RWPE2 (cell line): ENCODE results near the gene GALNT7.
"Not testable (repeated sequence)": the region's sequence is repeated elsewhere in the genome, so short reads cannot be mapped to it uniquely, and the experiment has no call there.

Source experiments
- ATAC-seq: fragments of 200-7000 bp; cut with Tn5 transposase; 3 replicates; pipeline ENCODE4 v1.9.1; 2021; ENCODE audit warnings: low read depth
- DNase-seq: peaks from one replicate; pipeline ENCODE4 v3.0.0-alpha.2; 2020; ENCODE audit warnings: low spot score
- H3K27ac ChIP-seq: fragments of 450-650 bp; 2 replicates; pipeline ENCODE4 v1.5.1; 2017; ENCODE audit warnings: mild to moderate bottlenecking; ENCODE audit not compliant: poor library complexity, severe bottlenecking
- H3K27me3 ChIP-seq: fragments of 250-450 bp; sonication (Bioruptor Pico); 2 replicates; pipeline ENCODE4 v1.5.1; 2021; ENCODE audit warnings: mild to moderate bottlenecking, moderate library complexity; ENCODE audit not compliant: insufficient read depth, poor library complexity, severe bottlenecking
- H3K36me3 ChIP-seq: fragments of 250-450 bp; sonication (Bioruptor Pico); 2 replicates; pipeline ENCODE4 v1.5.1; 2020; ENCODE audit warnings: low read depth, mild to moderate bottlenecking, moderate library complexity
- H3K4me1 ChIP-seq: fragments of 250-450 bp; sonication (Bioruptor Pico); 2 replicates; pipeline ENCODE4 v1.5.1; 2021; ENCODE audit warnings: mild to moderate bottlenecking, moderate library complexity; ENCODE audit not compliant: insufficient read depth, poor library complexity, severe bottlenecking
- H3K4me3 ChIP-seq: fragments of 250-450 bp; sonication (Bioruptor Pico); 2 replicates; pipeline ENCODE4 v1.5.1; 2021; ENCODE audit warnings: mild to moderate bottlenecking, moderate library complexity; ENCODE audit not compliant: severe bottlenecking
- H3K9me3 ChIP-seq: fragments of 250-450 bp; sonication (Bioruptor Pico); 2 replicates; pipeline ENCODE4 v1.5.1; 2021; ENCODE audit warnings: mild to moderate bottlenecking, moderate library complexity; ENCODE audit not compliant: severe bottlenecking
- CTCF ChIP-seq: fragments of 450-650 bp; IDR thresholded peaks from one replicate; pipeline ENCODE4 v1.5.1; 2017; ENCODE audit warnings: mild to moderate bottlenecking, moderate library complexity; ENCODE audit not compliant: poor library complexity, severe bottlenecking

The GALNT7 gene

GRCh38 chr4:173181848-173182247, 13.2 kb downstream of the GALNT7 start:
- H3K27ac ChIP-seq, result peak overlapping the region; percentile 78
- peaks cover 2% of the 10 kb centered on the region for H3K9me3 ChIP-seq
- H3K27me3 ChIP-seq, result no peaks in the 10 kb centered on the region
- no peak for DNase-seq
- H3K36me3 ChIP-seq, result no peaks in the 10 kb centered on the region
- ATAC-seq, result peak; percentile 92
- H3K4me3 ChIP-seq, result no peak overlapping the region
- TF ChIP-seq CTCF, result no peak
- H3K4me1 ChIP-seq, result peaks cover 43% of the 10 kb centered on the region

- Histone ChIP-seq H3K4me1 (peaks cover 45% of the 10 kb centered on the region), H3K36me3 (no peaks in the 10 kb centered on the region), H3K27ac (peak overlapping the region; percentile 78), H3K27me3 (no peaks in the 10 kb centered on the region), H3K9me3 (peaks cover 2% of the 10 kb centered on the region), H3K4me3 (no peak overlapping the region)
- peak; percentile 81 for ATAC-seq
- TF ChIP-seq CTCF, result no peak
- peak; percentile 58 for DNase-seq
Measured at GRCh38 chr4:173182403-173182802, 13.8 kb downstream of the GALNT7 start.

- H3K4me1 ChIP-seq, result peaks cover 50% of the 10 kb centered on the region
- H3K9me3 ChIP-seq, ATAC-seq, DNase-seq, H3K27me3 ChIP-seq, H3K36me3 ChIP-seq, H3K4me3 ChIP-seq: not testable (repeated sequence)
- peak overlapping the region; percentile 78 for H3K27ac ChIP-seq
Measured at GRCh38 chr4:173183659-173184247, 15.1 kb downstream of the GALNT7 start.

- peaks cover 36% of the 10 kb centered on the region for H3K4me1 ChIP-seq
- DNase-seq (no peak), ATAC-seq (no peak)
- no peaks in the 10 kb centered on the region for H3K27me3 ChIP-seq
- TF ChIP-seq CTCF, result no peak
- no peaks in the 10 kb centered on the region for H3K9me3 ChIP-seq
- H3K4me3 ChIP-seq, result no peak overlapping the region
- no peak overlapping the region for H3K27ac ChIP-seq
- no peaks in the 10 kb centered on the region for H3K36me3 ChIP-seq
Measured at GRCh38 chr4:173185847-173186510, 17.4 kb downstream of the GALNT7 start.

GRCh38 chr4:173187732-173188131, 19.1 kb downstream of the GALNT7 start:
- no peak overlapping the region for H3K27ac ChIP-seq
- DNase-seq, result no peak
- no peaks in the 10 kb centered on the region for H3K36me3 ChIP-seq

More at GRCh38 chr4:173187732-173188131, 19.1 kb downstream of the GALNT7 start:
- Histone ChIP-seq H3K27me3 (no peaks in the 10 kb centered on the region), H3K9me3 (no peaks in the 10 kb centered on the region), H3K4me1 (peaks cover 30% of the 10 kb centered on the region), H3K4me3 (no peak overlapping the region)
- TF ChIP-seq CTCF, result no peak
- ATAC-seq, result no peak
